Ammon's horn (tissue), 1 donor: ENCODE data around the gene KRT5.
"Not testable (repeated sequence)": the region's sequence is repeated elsewhere in the genome, so short reads cannot be mapped to it uniquely, and the experiment has no call there.

ENCODE experiments used
- DNase-seq: peaks from one replicate; pipeline ENCODE4 v3.0.0-alpha.2; 2016; ENCODE audit warnings: low spot score

Gene KRT5

DNA sequence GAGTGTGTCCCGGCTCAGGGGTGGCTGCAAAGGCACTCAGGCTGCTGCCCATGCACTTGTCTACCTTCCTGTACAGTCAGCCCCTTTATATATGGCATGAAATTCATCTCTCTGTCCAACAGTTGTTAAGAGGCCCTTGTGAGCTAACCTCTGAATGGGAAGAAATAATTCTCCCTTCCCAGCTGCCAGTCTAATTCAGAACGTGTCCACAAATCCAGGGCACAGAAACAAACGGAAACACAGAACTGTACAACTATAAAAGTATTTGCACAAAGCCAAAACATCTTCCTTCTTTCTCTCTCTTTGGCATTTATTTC lies 849 bp downstream of the KRT5 start:
- no peak for DNase-seq

DNA sequence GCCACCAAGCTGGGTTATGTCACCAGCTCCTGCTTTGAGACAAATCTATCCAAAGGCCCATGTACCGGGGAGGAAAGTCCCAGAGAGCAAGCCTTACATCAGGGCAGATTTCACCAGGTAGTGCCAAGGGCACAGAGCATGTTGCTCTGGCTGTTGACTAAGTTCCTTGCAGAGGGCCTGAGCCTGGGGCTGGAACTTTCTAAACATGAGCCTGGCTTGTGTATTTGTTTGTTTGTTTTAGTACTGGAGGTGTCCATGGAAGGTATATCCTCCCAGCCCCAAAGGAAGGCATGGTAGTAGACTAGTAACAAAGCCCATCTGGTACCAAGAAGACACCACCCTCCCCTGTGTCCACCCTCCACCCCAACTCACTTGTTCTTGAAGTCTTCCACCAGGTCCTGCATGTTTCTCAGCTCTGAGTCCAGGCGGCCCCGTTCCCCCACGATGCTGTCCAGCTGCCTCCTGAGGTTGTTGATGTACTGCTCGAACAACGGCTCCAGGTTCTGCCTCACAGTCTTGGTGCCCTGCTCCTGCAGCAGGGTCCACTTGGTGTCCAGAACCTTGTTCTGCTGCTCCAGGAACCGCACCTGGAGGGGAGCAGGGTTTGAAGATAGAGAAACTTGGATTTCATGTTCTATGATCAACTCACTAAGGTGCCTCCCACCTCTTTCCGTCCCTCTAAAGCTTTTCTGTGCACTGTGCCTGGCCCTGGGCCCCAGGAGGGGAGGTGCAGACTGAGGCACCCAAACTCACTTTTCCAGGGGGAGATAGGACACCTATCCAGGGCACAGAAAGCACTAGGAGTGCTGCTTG lies 1.4 kb downstream of the KRT5 start:
- DNase-seq: no peak

DNA sequence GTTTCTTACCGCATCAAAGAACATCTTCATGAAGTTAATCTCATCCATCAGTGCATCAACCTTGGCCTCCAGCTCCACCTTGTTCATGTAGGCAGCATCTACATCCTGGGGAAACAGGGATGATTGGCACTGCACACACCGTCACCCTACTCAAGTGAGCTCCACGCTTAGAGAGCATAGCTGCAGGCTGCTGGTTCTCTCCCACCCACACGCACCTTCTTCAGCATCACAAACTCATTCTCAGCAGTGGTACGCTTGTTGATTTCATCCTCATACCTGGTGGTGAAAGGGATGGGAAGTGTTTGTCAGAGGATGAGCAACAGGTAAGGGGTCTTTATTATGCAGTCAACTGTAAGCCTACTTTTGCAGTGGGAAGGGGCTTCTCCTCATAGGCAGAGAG lies 2.3 kb downstream of the KRT5 start:
- no peak for DNase-seq

GRCh38 chr12:52517005-52517835 lies 3.0 kb downstream of the KRT5 start:
- no peak for DNase-seq

DNA sequence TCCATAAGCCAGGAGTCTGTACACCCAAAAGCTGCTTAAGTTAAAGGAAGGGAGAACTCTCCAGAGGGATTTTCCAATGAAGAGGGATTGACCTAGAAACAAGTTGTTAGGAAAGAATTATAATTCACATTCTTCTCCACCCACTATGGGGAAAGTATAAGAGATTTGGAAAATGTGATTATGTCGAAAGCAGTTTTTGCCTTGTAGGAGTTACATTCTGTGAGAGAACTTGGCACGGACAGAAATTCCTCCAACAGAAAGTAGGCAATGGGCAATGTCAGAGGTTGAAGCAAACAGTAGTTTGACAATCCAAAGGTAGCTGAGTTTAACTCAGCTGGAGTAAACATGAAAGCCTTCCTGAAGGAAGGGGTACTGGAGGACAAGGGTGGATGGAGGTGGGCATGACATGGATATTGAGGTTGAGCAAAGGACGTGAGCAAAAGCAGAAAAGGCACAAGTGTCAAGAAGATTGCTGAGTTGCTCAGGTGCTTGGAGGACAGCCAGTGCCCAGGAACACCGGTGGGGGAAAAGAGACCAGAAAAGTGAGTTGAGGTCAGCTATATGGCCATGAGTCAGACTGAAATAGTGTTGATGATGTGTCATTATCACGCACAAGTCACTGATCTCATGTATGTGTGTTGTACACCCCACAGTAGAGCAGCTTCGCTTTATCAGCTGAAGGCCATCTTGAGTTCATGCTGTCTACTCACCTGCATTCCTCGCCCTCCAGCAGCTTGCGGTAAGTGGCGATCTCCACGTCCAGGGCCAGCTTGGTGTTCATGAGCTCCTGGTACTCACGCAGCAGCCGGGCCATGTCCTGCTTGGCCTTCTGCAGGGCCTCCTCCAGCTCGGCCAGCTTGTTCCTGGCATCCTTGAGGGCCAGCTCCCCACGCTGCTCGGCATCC lies 4.0 kb downstream of the KRT5 start:
- no peak for DNase-seq

DNA sequence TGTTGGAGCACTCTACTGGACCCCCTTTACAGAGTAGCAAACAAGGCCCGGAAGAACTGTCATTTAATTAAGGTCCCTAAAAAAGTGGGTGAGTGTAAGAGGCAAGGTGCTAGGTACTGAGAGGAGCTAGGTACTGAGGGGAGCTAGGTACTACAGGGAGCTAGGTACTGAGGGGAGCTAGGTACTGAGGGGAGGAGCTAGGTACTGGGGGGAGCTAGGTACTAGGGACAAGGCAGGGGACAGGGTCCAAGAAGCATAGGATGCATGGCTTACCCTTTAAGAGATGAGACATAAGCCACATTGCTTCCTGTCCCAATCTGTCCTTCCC lies 4.9 kb downstream of the KRT5 start:
- no peak for DNase-seq

GRCh38 chr12:52514471-52515318 lies 5.5 kb downstream of the KRT5 start:
- no peak for DNase-seq

DNA sequence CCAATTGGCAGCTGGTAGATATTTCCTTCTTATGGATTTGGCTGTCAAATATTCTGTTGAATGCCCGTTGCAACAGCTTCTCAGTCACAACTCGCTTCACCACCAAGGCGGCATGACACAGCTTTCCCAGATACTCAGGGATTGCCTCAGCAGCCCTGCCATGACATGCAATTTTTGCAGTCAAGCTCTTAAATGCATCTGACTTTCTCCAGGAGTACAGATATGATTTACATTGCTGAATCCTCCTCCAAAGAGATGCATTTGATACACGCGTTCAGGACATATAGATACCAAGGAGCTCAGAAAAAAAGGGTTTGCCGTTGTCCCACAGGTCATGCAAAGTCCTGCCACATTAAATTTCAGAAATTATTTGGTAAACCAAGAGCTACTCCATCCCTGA lies 6.5 kb downstream of the KRT5 start:
- DNase-seq: no peak

GRCh38 chr12:52508211-52508610 lies 12.0 kb downstream of the KRT5 start:
- no peak for DNase-seq

DNA sequence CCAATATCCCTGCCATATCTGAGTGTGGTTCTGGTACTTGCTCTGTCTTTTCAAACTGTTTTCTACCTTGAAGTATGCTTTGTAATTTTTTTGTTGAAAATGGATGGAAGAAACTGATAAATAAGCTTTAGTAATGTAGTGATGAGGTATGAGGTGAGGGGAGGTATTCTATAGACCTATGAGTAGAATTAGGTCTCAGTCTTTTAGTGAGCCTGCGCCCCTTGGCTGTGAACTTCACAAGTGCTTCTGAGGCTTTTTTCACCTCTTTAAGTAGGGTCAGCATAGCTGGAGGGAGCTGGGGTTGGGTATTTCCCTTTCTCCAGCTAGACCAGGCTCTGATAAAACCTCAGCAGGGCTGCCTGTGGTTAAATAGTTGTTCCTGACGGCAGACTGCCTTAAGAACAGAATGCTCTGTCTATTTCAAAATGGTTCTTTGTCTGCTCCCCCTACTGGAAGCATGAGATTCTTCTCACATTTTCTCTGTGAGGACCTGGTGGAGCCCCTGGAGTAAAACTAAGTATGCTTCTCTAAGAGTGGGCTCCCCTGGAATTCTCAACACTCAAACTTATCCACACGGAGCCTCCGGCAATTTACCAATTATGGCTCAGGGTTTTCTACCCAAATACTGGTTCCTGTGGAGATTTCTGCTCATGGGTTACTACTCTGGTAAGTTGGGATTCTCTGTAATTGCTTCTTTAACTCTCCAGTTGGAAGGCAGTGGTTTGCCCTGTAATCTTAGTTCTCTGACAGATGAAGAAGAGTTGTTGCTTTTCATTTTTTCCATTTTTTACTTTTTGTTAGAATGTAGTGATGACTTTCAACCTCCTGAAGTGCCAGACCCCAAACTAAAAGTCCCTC lies 13.1 kb downstream of the KRT5 start:
- no peak for DNase-seq

DNA sequence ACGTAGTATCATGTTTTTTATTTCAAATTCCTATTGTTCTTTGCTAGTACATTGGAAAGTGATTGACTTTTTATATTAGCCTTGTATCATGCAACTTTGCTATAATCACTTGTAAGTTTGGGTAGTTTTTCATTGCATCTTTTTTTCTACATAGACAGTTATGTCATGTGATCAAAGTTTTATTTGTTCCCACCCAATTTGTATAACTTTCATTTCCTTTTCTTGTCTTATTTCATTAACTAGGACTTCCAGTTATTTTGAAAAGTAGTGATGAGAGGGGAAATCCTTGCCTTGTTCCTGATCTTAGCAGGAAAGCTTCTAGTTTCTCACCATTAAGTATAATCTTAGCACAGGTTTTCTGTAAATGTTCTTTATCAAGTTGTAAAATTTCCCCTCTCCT lies 17.3 kb downstream of the KRT5 start:
- no peak for DNase-seq

GRCh38 chr12:52501490-52501889 lies 18.7 kb downstream of the KRT5 start:
- no peak for DNase-seq

DNA sequence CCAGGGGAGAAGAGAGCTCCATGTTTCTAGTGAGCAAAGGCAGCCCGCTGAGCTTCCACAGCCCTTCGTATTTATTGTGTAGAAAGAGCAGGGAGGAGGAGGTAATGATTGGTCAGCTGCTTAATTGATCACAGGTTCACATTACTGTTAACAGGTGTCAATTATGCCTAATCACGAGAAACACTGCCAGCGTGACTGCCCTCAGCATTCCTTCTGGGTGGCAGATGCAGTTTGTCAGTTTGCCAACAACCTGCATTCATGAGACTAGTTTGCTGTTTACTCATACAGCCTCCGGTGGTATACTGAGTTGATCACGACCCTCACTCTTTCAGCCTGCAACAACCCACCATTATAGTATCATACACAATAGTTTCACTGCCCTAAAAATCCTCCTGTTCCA lies 19.6 kb downstream of the KRT5 start:
- not testable (repeated sequence) for DNase-seq

DNA sequence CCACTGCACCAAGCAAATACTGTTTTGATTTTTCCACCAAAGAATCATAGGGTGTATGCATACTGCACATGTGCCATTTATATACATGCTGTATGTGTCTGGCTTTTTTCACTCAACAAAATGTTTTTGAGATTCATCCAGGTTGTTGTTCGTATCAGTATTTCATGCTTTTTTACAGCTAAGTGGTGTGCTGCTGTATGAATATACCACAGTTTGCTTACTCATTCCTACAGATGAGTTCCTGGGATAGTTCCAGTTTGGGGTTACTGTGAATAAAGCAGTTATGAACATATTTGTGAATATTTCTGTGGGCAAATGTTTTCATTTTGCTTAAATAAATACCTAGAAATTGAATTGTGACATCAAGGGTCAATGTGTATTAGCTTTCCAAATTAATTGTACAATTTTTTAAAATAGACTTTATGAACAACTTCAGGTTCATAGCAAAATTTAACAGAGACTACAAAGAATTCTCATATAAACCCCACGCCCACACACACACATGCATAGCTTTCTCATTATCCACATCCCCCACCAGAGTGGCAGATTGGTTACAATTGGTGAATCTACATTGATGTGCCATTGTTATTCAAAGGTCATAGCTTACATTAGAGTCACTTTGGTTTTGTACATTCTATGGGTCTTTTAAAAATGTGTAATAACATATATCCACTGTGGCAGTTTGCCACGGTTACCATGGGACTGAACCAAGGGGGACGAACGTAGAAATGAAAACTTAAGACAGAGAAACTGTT lies 20.2 kb downstream of the KRT5 start:
- no peak for DNase-seq

GRCh38 chr12:52498946-52499345 lies 21.2 kb downstream of the KRT5 start:
- no peak for DNase-seq

DNA sequence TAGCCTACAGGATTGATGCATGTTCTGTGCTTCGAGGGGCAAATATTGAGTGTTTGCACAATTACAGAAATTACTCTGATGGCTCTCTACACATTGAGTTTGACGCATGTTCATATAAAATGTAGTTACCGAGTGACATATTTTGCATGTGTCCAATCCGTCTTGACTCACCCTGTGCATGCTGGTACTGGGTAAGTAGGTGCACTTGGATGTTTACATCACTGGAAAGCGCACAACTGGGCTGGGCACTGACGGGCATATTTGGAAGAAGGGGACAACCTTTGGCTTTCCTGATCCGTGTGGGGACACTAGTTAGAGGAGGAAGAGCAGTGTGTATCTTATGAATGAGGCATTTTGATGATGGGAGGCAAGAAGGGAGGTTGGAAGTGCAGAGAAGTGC lies 22.2 kb downstream of the KRT5 start:
- DNase-seq: no peak

DNA sequence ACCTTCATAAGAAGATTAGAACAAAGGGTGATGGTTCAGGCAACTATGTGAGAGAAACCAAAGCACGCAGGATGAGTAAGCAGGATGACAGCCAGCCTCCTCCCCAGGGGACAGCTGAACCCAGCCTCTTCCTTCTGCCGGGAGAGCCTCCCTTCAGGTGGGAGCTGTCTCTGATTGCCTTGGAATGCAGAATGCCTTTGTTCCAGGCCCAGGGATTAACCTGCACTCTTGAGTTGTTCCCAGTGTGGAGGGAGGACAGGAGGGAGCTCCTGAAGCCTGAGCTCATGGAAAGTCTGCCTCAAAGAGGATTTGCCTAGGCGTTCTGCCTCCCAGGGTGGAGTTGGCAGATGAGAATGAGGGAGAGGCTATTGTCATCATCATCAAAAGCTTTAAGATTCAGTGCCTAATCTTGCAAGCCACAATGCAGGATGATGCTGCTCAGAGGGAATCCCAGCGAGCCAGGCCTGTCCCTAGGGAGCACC lies 23.6 kb downstream of the KRT5 start:
- no peak for DNase-seq

- no peak for DNase-seq
Observed at GRCh38 chr12:52496054-52496453, 24.1 kb downstream of the KRT5 start.

DNA sequence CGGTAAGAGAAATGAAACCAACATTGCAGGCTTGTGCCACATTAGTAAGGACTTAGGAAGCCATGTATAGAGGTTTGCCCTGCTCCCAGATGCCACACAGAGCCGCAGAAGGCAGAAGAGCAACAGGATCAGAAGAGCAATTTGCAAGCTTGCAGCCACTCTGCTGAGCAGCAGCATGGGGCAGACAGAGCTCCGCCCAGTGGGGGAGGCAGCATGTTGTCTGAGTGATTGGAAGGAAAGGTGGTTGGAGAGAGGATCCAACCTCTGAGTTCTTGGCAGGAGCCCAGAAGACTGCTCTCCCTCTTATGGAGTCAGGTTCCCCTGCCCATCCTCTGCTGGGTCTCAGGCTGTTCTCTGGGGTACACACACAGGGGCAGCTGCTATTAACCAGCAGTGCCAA lies 24.8 kb downstream of the KRT5 start:
- no peak for DNase-seq

- no peak for DNase-seq
Observed at GRCh38 chr12:52494518-52494917, 25.7 kb downstream of the KRT5 start.
